ENCODE measurements around the gene CARS2.

- TF ChIP-seq POLR2A (IDR thresholded peaks at IDR 0.05), result no peak
- TF ChIP-seq CTCF (IDR thresholded peaks at IDR 0.05), result no peak
Measured at GRCh38 chr13:110702591-110703526, 3.1 kb downstream of the CARS2 start.
